GM12878 (cell line): ENCODE results near the gene WDR18.

Experiments
- CTCF ChIP-seq, 3 experiments: IDR thresholded peaks in 2 of 3; conservative IDR thresholded peaks in 1 of 3; 2 replicates each; pipeline ENCODE4 v1.5.1; 2011; ENCODE audit warnings: low read depth in 3 of 3, low read length in 3 of 3, mild to moderate bottlenecking in 3 of 3, control low read depth in 2 of 3, moderate library complexity in 2 of 3, inconsistent platforms in 1 of 3, mixed read lengths in 1 of 3; ENCODE audit not compliant: control insufficient read depth in 2 of 3, insufficient read depth in 1 of 3; ENCODE audit errors: extremely low read depth in 1 of 3
- EED ChIP-seq: sonication (generic); IDR thresholded peaks from 2 replicates; pipeline ENCODE4 v1.6.1; 2016; ENCODE audit warnings: antibody characterized with exemption, low read depth
- FOS ChIP-seq: IDR thresholded peaks from 3 replicates; pipeline ENCODE4 v1.6.1; 2011; ENCODE audit warnings: borderline replicate concordance; ENCODE audit not compliant: insufficient read length; ENCODE audit errors: extremely low read depth
- MYC ChIP-seq: IDR thresholded peaks from 2 replicates; pipeline ENCODE4 v1.6.1; 2011; ENCODE audit warnings: mild to moderate bottlenecking, low read length, moderate library complexity, inconsistent platforms; ENCODE audit not compliant: insufficient read depth, insufficient replicate concordance, insufficient read length, severe bottlenecking
- NFIC ChIP-seq: IDR thresholded peaks from 2 replicates; pipeline ENCODE4 v1.6.1; 2012; ENCODE audit warnings: low read depth, mild to moderate bottlenecking, inconsistent platforms, low read length, moderate library complexity
- NFXL1 ChIP-seq: fragments of 450-650 bp; IDR thresholded peaks from 2 replicates; pipeline ENCODE4 v1.6.1; 2017; ENCODE audit warnings: antibody characterized with exemption, mild to moderate bottlenecking, borderline replicate concordance
- PBX3 ChIP-seq: IDR thresholded peaks from 2 replicates; pipeline ENCODE4 v1.6.1; 2011; ENCODE audit warnings: mild to moderate bottlenecking, low read depth, low read length, moderate library complexity; ENCODE audit not compliant: insufficient replicate concordance
- RBBP5 ChIP-seq: fragments of 200-600 bp; sonication (generic); conservative IDR thresholded peaks from 2 replicates; pipeline ENCODE4 v1.6.1; 2016
- SMARCA5 ChIP-seq: fragments of 450-650 bp; IDR thresholded peaks from 2 replicates; pipeline ENCODE4 v1.6.1; 2017; ENCODE audit warnings: mild to moderate bottlenecking
- SPI1 ChIP-seq: IDR thresholded peaks from 2 replicates; pipeline ENCODE4 v1.6.1; 2011; ENCODE audit warnings: low read depth, mild to moderate bottlenecking, low read length, moderate library complexity, borderline replicate concordance; ENCODE audit not compliant: insufficient read depth
- USF2 ChIP-seq: IDR thresholded peaks from 2 replicates; pipeline ENCODE4 v1.6.1; 2011; ENCODE audit warnings: low read depth, low read length, improper control_type of control experiment, borderline replicate concordance

GRCh38 chr19:948842-949496, 35.2 kb upstream of the WDR18 start:
- TF ChIP-seq NFXL1 = no peak
- TF ChIP-seq NFIC = 0 out of 2 replicates have a peak, but pooled peaks have one; percentile 35
- TF ChIP-seq SMARCA5 = peak; percentile 16; the same call in 1 of the 2 replicates
- no peak for TF ChIP-seq USF2
- no peak for TF ChIP-seq SPI1
- no peak for TF ChIP-seq FOS
- peak; percentile 87 for TF ChIP-seq EED
- TF ChIP-seq MYC = no peak
- no peak for TF ChIP-seq CTCF (IDR thresholded peaks at IDR 0.05 in 2 of 3, conservative IDR thresholded peaks at IDR 0.05 in 1 of 3; ENCODE audit: control insufficient read depth in 2 of 3, extremely low read depth in 1 of 3, insufficient read depth in 1 of 3, low read depth in 3 of 3, low read length in 3 of 3)
- no peak for TF ChIP-seq PBX3
- TF ChIP-seq RBBP5 = no peak
